GM20000 (cell line): Measurements from ENCODE around the gene PTMS.

Source experiments
- DNase-seq: peaks from one replicate; pipeline ENCODE4 v3.0.0; 2012; ENCODE audit warnings: low spot score
- CTCF ChIP-seq: IDR thresholded peaks from 2 replicates; pipeline ENCODE4 v1.5.1; 2012; ENCODE audit warnings: mild to moderate bottlenecking, control low read depth; ENCODE audit errors: extremely low read depth, missing control alignments

PTMS gene

GRCh38 chr12:6769666-6770065 lies 3.5 kb downstream of the PTMS start:
- no peak for DNase-seq
- no peak for TF ChIP-seq CTCF

- no peak for TF ChIP-seq CTCF
- no peak for DNase-seq
Measured at GRCh38 chr12:6770094-6770493, 3.9 kb downstream of the PTMS start.

- no peak for TF ChIP-seq CTCF
- DNase-seq, result no peak
Measured at GRCh38 chr12:6770600-6770999, 4.4 kb downstream of the PTMS start.

GRCh38 chr12:6771091-6771495 lies 4.9 kb downstream of the PTMS start:
- no peak for TF ChIP-seq CTCF
- DNase-seq, result no peak

- DNase-seq, result no peak
- no peak for TF ChIP-seq CTCF
Measured at GRCh38 chr12:6771509-6772330, 5.6 kb downstream of the PTMS start.

GRCh38 chr12:6772331-6772695 lies 6.2 kb downstream of the PTMS start, which contains the start of gene LAG3:
Gene LAG3 (plus strand): TSS chr12:6772520. CDS start chr12:6772853, 333 bp downstream.
- peak; percentile 72 for DNase-seq
- no peak for TF ChIP-seq CTCF

- peak; percentile 68 for DNase-seq
- TF ChIP-seq CTCF, result no peak
Measured at GRCh38 chr12:6772726-6773589, 6.8 kb downstream of the PTMS start.
